Esophagus muscularis mucosa (tissue), 4 donors: ENCODE data around the gene CFAP221. TPM values are rescaled to one million over a fixed set of nuclear protein-coding genes. Genes with fewer than 3 reads are reported as not detected.
"Not testable (repeated sequence)": the region's sequence is repeated elsewhere in the genome, so short reads cannot be mapped to it uniquely, and the experiment has no call there.

Source experiments
- DNase-seq: peaks from one replicate; pipeline ENCODE4 v3.0.0-alpha.2; 2017; ENCODE audit errors: extremely low spot score
- H3K27ac ChIP-seq, 4 donors: fragments of 200-600 bp; sonication (generic); replicated peaks in 1 of 4; 1 replicate in 3 of 4; 2 replicates in 1 of 4; pipeline ENCODE4 v1.5.1; 2016 to 2019; ENCODE audit warnings: mild to moderate bottlenecking in 1 of 4
- H3K27me3 ChIP-seq, 4 donors: fragments of 200-600 bp; sonication (generic); one replicate each; pipeline versions ENCODE4 v1.5.1 to v1.6.0; 2016 to 2019
- H3K36me3 ChIP-seq, 4 donors: fragments of 200-600 bp; sonication (generic); one replicate each; pipeline ENCODE4 v1.5.1; 2016 to 2019
- H3K4me1 ChIP-seq, 4 donors: fragments of 200-600 bp; sonication (generic); one replicate each; pipeline ENCODE4 v1.5.1; 2016 to 2019
- H3K4me3 ChIP-seq, 4 donors: fragments of 200-600 bp; sonication (generic); 1 replicate in 2 of 4; 2 replicates in 2 of 4; pipeline ENCODE4 v1.5.1; 2016 to 2019; ENCODE audit warnings: mild to moderate bottlenecking in 4 of 4, moderate library complexity in 1 of 4
- H3K9me3 ChIP-seq, 4 donors: fragments of 200-600 bp; sonication (generic); 1 replicate in 3 of 4; 2 replicates in 1 of 4; pipeline ENCODE4 v1.5.1; 2016 to 2019
- EP300 ChIP-seq: sonication (generic); formaldehyde crosslinking; IDR thresholded peaks from one replicate; pipeline ENCODE4 v1.6.1; 2017; ENCODE audit warnings: antibody characterized with exemption
- POLR2A ChIP-seq: fragments of 450-650 bp; IDR thresholded peaks from one replicate; pipeline ENCODE4 v1.6.1; 2017; ENCODE audit warnings: antibody characterized with exemption, moderate library complexity, mild to moderate bottlenecking, low read depth
- POLR2AphosphoS5 ChIP-seq, 2 donors: sonication (generic); formaldehyde crosslinking; IDR thresholded peaks; one replicate each; pipeline ENCODE4 v1.6.1; 2017; ENCODE audit warnings: antibody characterized with exemption in 2 of 2
- WGBS: methylation state at CpG from one replicate; pipeline ENCODE4 v1.1.5; 2018; 5-methylcytosine and 5-hydroxymethylcytosine counted together
- intact Hi-C: fragments of 100-400 bp; cut with DNase I; formaldehyde crosslinking; loops from one replicate; pipeline ENCODE4 v1.15.1; 2023
- total RNA-seq, 4 donors: library from RNA; depleted of rRNA; stranded (reverse); fragments of >200 nt; gene quantifications; one replicate each; pipeline versions ENCODE4 v1.1.0 to v1.2.1, GENCODE V29; 2016
- TF ChIP-seq, protein P1 (sequence below), 3 experiments: fragments of 200-600 bp in 2 of 3; fragments of 450-650 bp in 1 of 3; sonication (generic) in 2 of 3; IDR thresholded peaks; one replicate each; pipeline ENCODE4 v1.5.1; 2017 to 2019; ENCODE audit warnings: antibody characterized with exemption in 3 of 3, mild to moderate bottlenecking in 2 of 3, moderate library complexity in 1 of 3

CFAP221 gene
- total RNA-seq, 4 donors from 2014 or later: 0.17 to 0.97 (median 0.29) TPM

DNA sequence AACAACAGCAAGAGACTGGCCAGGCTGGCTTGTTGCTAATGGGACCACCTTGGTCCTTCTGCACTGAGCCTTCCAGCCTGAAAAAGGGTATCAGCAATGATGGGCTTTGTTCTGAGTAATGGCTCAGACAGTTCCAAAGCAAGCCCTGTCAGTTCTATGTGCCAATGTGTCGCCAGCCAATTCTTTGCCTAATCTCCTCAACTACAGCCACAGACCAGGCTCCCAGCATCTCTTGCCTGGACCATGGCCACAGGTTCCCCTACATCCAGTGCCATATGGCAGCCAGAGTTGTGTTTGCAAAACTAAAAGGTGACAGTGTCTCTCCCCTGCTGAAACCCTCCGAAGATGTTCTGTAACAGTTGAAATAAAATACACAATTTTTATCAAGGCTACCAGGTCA lies 73.2 kb downstream of the CFAP221 start:
- Histone ChIP-seq H3K4me1 (no peaks in the 10 kb centered on the region), H3K9me3 (peaks cover 0 to 27% (median 19%) of the 10 kb centered on the region in 4 donors), H3K36me3 (no peaks in the 10 kb centered on the region), H3K27me3 (peaks cover 0 to 8% (median 0%) of the 10 kb centered on the region in 4 donors), H3K27ac (no peak overlapping the region), H3K4me3 (no peak overlapping the region)
- intact Hi-C loops: no loop called here
- no peak for DNase-seq
- TF ChIP-seq EP300: no peak
- TF ChIP-seq POLR2AphosphoS5 (IDR thresholded peaks at IDR 0.05): no peak
- TF ChIP-seq, protein P1, sequence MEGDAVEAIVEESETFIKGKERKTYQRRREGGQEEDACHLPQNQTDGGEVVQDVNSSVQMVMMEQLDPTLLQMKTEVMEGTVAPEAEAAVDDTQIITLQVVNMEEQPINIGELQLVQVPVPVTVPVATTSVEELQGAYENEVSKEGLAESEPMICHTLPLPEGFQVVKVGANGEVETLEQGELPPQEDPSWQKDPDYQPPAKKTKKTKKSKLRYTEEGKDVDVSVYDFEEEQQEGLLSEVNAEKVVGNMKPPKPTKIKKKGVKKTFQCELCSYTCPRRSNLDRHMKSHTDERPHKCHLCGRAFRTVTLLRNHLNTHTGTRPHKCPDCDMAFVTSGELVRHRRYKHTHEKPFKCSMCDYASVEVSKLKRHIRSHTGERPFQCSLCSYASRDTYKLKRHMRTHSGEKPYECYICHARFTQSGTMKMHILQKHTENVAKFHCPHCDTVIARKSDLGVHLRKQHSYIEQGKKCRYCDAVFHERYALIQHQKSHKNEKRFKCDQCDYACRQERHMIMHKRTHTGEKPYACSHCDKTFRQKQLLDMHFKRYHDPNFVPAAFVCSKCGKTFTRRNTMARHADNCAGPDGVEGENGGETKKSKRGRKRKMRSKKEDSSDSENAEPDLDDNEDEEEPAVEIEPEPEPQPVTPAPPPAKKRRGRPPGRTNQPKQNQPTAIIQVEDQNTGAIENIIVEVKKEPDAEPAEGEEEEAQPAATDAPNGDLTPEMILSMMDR (IDR thresholded peaks at IDR 0.05): no peak
- no peak for TF ChIP-seq POLR2A
- 79% methylated on average over 2 of the region's 2 CpGs for WGBS

DNA sequence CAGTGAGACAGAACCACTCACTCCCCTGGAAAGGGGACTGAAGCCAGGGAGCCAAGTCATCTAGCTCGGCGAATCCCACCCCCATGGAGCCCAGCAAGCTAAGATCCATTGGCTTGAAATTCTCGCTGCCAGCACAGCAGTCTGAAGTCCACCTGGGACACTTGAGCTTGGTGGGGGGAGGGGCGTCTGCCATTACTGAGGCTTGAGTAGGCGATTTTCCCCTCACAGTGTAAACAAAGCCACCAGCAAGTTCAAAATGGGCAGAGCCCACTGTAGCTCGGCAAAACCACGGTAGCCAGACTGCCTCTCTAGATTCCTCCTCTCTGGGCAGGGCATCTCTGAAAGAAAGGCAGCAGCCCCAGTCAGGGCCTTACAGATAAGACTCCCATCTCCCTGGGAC lies 74.5 kb downstream of the CFAP221 start:
- H3K27me3 ChIP-seq, H3K36me3 ChIP-seq, H3K27ac ChIP-seq, intact Hi-C loops, DNase-seq, H3K4me3 ChIP-seq, H3K4me1 ChIP-seq: not testable (repeated sequence)
- peaks cover 0 to 15% (median 13%) of the 10 kb centered on the region in 4 donors for H3K9me3 ChIP-seq
- 60% methylated on average over 7 of the region's 7 CpGs for WGBS

DNA sequence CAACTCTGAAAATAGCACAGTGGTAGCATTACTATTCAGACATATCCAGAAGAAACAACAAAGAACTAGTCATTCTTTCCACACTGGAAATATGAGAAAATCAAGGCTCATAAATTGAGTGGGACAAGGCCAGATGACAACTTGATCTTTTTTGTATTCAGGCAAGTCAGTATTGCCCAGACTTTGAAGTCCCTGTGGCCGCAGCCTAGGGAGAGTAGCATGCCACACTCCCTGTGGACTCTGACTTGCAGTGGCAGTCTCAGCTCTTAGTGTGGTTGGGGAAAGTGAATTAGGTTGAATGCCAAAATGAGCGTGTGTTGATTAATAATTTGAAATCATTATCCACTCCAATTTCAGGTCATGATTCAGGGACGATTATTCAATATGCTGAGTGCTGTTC lies 81.0 kb downstream of the CFAP221 start:
- Histone ChIP-seq H3K4me3 (no peak overlapping the region), H3K27me3 (no peaks in the 10 kb centered on the region), H3K36me3 (no peaks in the 10 kb centered on the region), H3K27ac (no peak overlapping the region), H3K4me1 (no peaks in the 10 kb centered on the region), H3K9me3 (no peaks in the 10 kb centered on the region)
- no peak for DNase-seq
- intact Hi-C loops: no loop called here
- TF ChIP-seq EP300: no peak
- TF ChIP-seq, protein P1 (IDR thresholded peaks at IDR 0.05): no peak
- 92% methylated on average over 3 of the region's 3 CpGs for WGBS

DNA sequence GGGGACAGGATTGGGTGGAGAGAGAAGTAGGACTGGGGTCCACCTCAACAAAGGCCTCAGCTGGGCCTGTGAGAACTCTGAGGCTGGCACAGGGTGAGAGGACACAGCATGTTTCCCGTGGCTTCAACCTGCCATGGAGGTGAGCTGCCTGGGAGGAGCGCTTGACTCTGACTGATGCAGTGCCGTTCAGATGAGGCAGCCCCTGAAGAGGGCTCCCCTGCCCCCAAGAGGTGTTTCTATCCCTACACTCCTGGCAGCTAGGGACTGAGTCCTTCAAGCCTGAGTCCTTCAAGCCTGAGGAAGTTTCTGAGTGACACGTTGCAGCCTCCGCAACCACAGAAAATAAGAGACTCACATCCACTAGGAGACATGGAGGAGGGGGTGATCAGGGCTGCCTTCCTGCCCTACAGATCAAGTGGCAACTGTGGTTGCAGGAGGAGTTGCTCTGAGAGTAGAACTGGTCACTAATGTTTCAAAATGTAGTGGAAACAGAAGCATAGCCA lies 85.1 kb downstream of the CFAP221 start:
- Histone ChIP-seq H3K27ac (no peak overlapping the region), H3K4me1 (no peaks in the 10 kb centered on the region), H3K36me3 (no peaks in the 10 kb centered on the region), H3K27me3 (no peaks in the 10 kb centered on the region), H3K9me3 (no peaks in the 10 kb centered on the region), H3K4me3 (no peak overlapping the region)
- intact Hi-C loops: no loop called here
- DNase-seq: no peak
- TF ChIP-seq, protein P1 (IDR thresholded peaks at IDR 0.05): no peak
- no peak for TF ChIP-seq EP300
- no peak for TF ChIP-seq POLR2A
- 84% methylated on average over 5 of the region's 5 CpGs for WGBS

DNA sequence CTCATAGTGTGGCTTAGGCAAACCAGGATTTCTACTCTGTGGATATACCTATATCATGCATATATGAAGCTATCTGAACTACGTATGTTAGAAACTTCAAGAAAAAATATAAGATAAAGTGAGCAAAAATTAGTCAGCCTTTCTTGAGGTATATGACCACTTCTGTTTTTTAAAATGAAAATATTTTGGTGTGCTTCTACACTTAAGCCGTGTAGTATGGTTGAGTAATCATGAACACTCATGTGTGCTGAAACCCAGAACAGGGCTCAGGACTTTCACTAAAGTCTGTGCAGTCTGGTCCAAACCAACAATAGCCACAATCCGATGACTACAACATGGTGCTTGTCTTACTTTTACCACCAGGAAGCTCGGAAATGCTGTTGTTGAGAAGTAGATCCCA lies 85.9 kb downstream of the CFAP221 start:
- Histone ChIP-seq H3K9me3 (no peaks in the 10 kb centered on the region), H3K4me3 (no peak overlapping the region), H3K36me3 (no peaks in the 10 kb centered on the region), H3K4me1 (no peaks in the 10 kb centered on the region), H3K27me3 (no peaks in the 10 kb centered on the region), H3K27ac (no peak overlapping the region)
- 92% methylated on average over 4 of the region's 4 CpGs for WGBS
- no peak for DNase-seq
- intact Hi-C loops: no loop called here
- TF ChIP-seq POLR2AphosphoS5 (IDR thresholded peaks at IDR 0.05) (no peak), POLR2A (no peak), EP300 (no peak)
- TF ChIP-seq, protein P1 (IDR thresholded peaks at IDR 0.05): no peak
